AG09319 (cell line): ENCODE data around the gene SCML1.

Source experiments
- DNase-seq: peaks from one replicate; pipeline ENCODE4 v3.0.0-alpha.2; 2010; ENCODE audit warnings: low read depth; ENCODE audit errors: extremely low read depth
- TF ChIP-seq, protein P1 (sequence below): IDR thresholded peaks from 2 replicates; pipeline ENCODE4 v1.5.1; 2011; ENCODE audit warnings: low read depth, mild to moderate bottlenecking, inconsistent platforms, low read length, moderate library complexity

SCML1 gene

DNA sequence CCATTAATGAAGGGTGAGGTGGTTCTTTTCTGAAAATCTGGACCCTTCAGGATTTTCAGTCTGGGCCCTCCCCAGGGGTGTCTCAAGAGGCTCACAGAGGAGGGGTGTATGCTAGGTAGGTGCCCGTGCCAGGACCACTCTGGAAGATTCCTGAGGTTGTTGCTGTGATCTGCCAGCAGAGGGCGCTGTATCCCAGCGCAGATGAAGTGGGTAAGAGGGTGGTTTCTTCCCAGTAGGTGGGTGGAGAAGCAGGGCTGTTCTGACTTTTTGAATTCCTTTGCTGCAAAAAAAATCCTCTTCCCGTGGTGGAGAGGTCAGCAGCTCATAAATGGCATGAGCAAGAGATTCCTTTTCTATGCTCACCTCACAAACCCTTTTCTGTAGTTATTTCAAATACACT, 51.1 kb downstream of the SCML1 start:
- no peak for DNase-seq
- TF ChIP-seq, protein P1, sequence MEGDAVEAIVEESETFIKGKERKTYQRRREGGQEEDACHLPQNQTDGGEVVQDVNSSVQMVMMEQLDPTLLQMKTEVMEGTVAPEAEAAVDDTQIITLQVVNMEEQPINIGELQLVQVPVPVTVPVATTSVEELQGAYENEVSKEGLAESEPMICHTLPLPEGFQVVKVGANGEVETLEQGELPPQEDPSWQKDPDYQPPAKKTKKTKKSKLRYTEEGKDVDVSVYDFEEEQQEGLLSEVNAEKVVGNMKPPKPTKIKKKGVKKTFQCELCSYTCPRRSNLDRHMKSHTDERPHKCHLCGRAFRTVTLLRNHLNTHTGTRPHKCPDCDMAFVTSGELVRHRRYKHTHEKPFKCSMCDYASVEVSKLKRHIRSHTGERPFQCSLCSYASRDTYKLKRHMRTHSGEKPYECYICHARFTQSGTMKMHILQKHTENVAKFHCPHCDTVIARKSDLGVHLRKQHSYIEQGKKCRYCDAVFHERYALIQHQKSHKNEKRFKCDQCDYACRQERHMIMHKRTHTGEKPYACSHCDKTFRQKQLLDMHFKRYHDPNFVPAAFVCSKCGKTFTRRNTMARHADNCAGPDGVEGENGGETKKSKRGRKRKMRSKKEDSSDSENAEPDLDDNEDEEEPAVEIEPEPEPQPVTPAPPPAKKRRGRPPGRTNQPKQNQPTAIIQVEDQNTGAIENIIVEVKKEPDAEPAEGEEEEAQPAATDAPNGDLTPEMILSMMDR, result peak; percentile 72

DNA sequence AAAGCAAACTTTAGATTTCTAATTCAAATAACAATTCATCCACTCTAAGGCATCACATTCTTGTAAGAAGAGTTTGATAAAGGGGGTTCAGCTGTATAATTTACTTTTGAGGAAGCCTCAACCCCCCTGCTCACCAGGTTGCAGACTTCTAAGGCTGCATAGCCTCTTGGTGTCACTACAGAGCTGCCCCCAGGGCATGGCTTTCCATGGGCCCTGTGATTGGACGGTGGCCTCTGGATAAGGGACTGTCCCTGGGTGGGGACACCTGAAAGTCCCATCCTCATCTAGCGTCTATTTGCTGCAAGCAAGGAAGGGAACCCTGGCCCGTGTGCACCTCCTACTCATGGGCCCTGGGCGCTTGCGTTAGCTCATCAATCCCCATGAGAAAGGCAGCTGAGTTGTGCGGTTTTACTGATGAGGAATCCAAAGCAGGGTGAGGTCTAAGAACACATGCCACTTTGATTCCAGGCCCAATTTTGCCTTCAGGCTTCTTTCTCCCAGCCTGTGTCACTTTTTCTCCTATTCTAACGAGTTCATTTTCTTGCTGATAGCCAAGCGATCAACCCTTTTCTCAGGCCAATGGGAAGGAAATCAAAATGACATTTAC, 51.8 kb downstream of the SCML1 start:
- TF ChIP-seq, protein P1, result no peak
- no peak for DNase-seq

DNA sequence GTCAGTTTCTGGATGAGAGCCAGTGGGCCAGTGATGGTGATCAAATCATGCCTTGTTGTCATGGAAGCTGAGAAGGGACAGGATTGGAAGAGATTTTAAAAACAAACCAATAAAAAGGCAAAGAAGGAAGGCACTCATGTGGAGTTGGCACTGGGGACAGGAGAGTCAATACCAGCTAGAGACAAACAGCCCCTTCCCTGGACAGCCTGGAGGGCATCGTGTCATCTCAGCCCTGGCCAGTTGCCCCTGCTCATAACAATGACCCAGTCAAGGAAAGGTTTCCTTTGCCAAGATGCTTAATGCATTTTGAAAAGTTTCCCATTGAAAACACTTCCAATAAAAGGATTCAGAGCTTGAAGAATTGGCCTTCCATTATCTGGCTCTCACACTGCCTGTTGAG, 55.5 kb downstream of the SCML1 start:
- no peak for DNase-seq
- TF ChIP-seq, protein P1, result no peak

DNA sequence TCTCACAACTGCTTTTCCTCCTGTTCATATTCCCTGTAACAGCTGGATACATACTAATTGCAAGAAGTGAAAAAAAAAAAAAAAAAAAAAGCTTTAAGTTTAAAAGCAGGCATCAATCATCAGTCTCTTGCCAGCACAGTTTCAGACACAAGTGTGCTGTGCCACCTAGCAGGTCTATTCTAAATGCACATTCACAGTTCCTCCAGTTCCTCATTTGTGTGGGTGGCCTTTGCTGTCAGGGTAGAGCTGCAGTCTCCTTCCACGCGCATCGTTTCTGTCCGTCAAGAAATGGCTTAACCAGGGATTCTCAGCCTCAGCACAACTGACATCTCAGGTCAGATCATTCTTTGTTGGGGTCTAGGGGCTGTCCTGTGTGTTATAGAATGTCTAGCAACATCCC, 61.6 kb downstream of the SCML1 start:
- DNase-seq, result no peak
- TF ChIP-seq, protein P1, result no peak

DNA sequence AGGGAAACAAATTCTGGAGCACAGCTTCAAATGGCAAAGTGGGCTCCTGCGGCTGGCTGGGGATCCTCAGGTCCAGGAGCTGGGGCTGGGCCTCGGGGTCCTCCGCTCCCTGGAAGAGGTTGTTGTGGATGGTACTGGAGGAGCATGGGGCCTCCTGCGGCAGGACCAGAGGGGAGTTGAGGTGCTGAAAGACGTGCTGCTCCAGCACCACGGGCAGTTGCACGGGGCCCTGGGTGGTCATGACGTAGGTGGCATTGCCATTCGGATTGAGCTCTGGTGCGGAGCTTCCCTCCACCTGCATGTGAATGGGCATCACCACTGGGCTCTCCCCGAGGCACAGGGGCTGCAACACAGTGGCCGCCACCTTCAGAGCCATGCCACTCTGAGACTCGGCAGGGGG, 64.1 kb downstream of the SCML1 start:
- no peak for DNase-seq
- TF ChIP-seq, protein P1, result no peak

DNA sequence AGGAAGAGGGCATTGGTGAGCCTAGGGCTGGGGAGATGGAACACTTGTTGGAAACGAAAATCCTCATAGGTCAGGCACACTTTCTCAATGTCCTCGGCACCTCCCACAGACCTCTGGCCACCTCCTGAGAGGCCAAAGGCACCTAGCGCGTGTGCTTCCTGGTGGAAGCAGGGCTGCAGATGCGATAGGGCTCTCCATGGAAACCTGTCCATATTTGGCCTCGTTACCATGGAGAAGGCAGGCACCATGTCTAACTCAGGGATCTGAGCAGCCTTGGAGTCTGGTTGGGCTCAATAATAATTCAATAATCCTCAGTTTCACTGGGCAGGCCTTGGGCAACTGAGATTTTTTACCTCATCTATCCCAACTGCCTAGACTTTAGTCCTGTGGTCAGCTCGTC, 65.5 kb downstream of the SCML1 start:
- no peak for DNase-seq
- TF ChIP-seq, protein P1, result no peak

DNA sequence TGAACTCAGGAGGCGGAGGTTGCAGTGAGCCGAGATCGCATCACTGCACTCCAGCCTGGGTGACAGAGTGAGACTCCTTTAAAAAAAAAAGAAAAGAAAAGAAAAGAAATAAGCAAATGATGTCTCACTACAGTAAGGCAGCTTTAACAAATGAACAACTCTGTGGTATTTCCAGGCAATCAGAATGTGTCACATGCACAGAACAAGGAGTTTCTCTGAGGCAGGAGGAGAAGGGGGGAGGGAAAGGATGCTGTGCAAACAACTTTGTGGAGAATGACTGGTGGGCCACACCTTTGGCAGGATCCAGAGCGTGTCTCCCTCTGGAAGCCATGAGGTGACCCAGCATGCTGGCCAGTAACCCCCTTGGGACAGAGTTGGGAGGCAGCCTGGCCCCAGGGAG, 66.2 kb downstream of the SCML1 start:
- TF ChIP-seq, protein P1, result no peak
- no peak for DNase-seq
